ENCODE data around the gene PHYH. TPM values are rescaled to one million over a fixed set of nuclear protein-coding genes. Genes with fewer than 3 reads are reported as not detected.

Gene PHYH
- total RNA-seq, 1 donor from 2014 or later = 19.9 TPM

- no peak for TF ChIP-seq CTCF (IDR thresholded peaks at IDR 0.05; ENCODE audit: unreplicated experiment)
- Mint-ChIP-seq H3K4me3 (ENCODE audit: low read depth) (no peak overlapping the region), H3K4me1 (ENCODE audit: low read depth) (no peaks in the 10 kb centered on the region), H3K9me3 (ENCODE audit: low read depth) (no peaks in the 10 kb centered on the region), H3K27ac (no peak overlapping the region), H3K36me3 (ENCODE audit: insufficient read depth) (peaks cover 22% of the 10 kb centered on the region), H3K27me3 (no peaks in the 10 kb centered on the region)
- no peak for DNase-seq (ENCODE audit: low spot score, unreplicated experiment)
These were observed 19.3 kb upstream of the PHYH start for GRCh38 chr10:13319166-13319565.

GRCh38 chr10:13317474-13317873 lies 17.6 kb upstream of the PHYH start:
- no peak overlapping the region for H3K4me3 Mint-ChIP-seq (ENCODE audit: low read depth)
- TF ChIP-seq CTCF (IDR thresholded peaks at IDR 0.05; ENCODE audit: unreplicated experiment) = no peak
- H3K27ac Mint-ChIP-seq = peak overlapping the region; percentile 85
- no peaks in the 10 kb centered on the region for H3K4me1 Mint-ChIP-seq (ENCODE audit: low read depth)
- H3K27me3 Mint-ChIP-seq = no peaks in the 10 kb centered on the region
- no peaks in the 10 kb centered on the region for H3K9me3 Mint-ChIP-seq (ENCODE audit: low read depth)
- DNase-seq (ENCODE audit: low spot score, unreplicated experiment) = no peak
- H3K36me3 Mint-ChIP-seq (ENCODE audit: insufficient read depth) = peaks cover 16% of the 10 kb centered on the region

GRCh38 chr10:13316635-13317311 lies 16.9 kb upstream of the PHYH start:
- peaks cover 12% of the 10 kb centered on the region for H3K36me3 Mint-ChIP-seq (ENCODE audit: insufficient read depth)
- no peaks in the 10 kb centered on the region for H3K9me3 Mint-ChIP-seq (ENCODE audit: low read depth)
- peak overlapping the region; percentile 85 for H3K27ac Mint-ChIP-seq
- DNase-seq (ENCODE audit: low spot score, unreplicated experiment) = no peak
- no peak for TF ChIP-seq CTCF (IDR thresholded peaks at IDR 0.05; ENCODE audit: unreplicated experiment)
- H3K4me3 Mint-ChIP-seq (ENCODE audit: low read depth) = no peak overlapping the region
- no peaks in the 10 kb centered on the region for H3K4me1 Mint-ChIP-seq (ENCODE audit: low read depth)
- no peaks in the 10 kb centered on the region for H3K27me3 Mint-ChIP-seq

- Mint-ChIP-seq H3K9me3 (ENCODE audit: low read depth) (no peaks in the 10 kb centered on the region), H3K27ac (no peak overlapping the region), H3K4me1 (ENCODE audit: low read depth) (peaks cover 2% of the 10 kb centered on the region), H3K36me3 (ENCODE audit: insufficient read depth) (peaks cover 8% of the 10 kb centered on the region), H3K4me3 (ENCODE audit: low read depth) (no peak overlapping the region), H3K27me3 (no peaks in the 10 kb centered on the region)
- no peak for DNase-seq (ENCODE audit: low spot score, unreplicated experiment)
- no peak for TF ChIP-seq CTCF (IDR thresholded peaks at IDR 0.05; ENCODE audit: unreplicated experiment)
These were observed 15.5 kb upstream of the PHYH start for GRCh38 chr10:13315361-13315760.

- H3K9me3 Mint-ChIP-seq (ENCODE audit: low read depth) = no peaks in the 10 kb centered on the region
- TF ChIP-seq CTCF (IDR thresholded peaks at IDR 0.05; ENCODE audit: unreplicated experiment) = no peak
- H3K36me3 Mint-ChIP-seq (ENCODE audit: insufficient read depth) = no peaks in the 10 kb centered on the region
- H3K27me3 Mint-ChIP-seq = no peaks in the 10 kb centered on the region
- H3K4me3 Mint-ChIP-seq (ENCODE audit: low read depth) = no peak overlapping the region
- H3K27ac Mint-ChIP-seq = no peak overlapping the region
- H3K4me1 Mint-ChIP-seq (ENCODE audit: low read depth) = peaks cover 2% of the 10 kb centered on the region
- no peak for DNase-seq (ENCODE audit: low spot score, unreplicated experiment)
These were observed 11.3 kb upstream of the PHYH start for GRCh38 chr10:13311177-13311575.
